Measurements from ENCODE around the gene DPEP2.
A peak's percentile ranks its signal among the peaks of the same experiment; 100 is the strongest.
"Not testable (repeated sequence)": the region's sequence is repeated elsewhere in the genome, so short reads cannot be mapped to it uniquely, and the experiment has no call there.

Gene DPEP2

DNA sequence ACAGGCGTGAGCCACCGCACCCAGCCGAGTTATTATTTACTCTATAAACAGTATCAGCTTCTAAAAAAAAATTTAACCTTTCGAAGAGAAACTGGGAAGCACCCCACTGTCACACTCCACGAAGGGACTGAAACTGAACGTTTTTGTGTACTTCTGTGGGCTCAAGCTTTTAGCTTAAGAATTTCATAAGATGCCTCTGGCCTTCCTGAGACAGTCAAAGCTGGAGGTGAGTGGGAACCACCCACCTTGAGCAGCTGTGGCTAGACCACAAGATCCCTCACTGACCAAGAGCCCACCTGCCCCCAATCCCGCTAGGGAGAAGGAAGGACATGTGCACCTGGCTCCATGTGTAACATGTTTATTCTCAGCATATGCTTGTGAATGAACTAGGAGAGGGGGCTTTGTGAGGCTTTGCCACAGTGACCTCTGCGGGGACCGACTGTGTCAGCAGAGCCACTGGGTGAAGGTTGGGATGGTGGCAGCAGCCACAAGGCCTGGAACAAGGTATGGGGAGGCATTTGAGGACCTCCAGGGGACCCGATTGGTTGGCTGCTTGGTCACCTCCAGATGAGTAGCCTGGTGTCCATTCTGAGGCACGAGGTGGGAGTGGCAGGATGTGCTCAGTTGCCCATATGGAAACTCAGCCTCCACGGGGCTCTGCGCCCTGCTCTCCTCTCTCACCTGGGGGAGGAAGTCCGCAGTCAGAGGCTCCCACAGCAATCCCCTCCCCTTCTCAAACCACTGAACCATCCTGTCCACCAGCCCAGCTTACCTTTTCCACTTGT, 23.8 kb downstream of the DPEP2 start:
- no peak overlapping the region for H3K27ac ChIP-seq (ENCODE audit: low read depth, low read length, severe bottlenecking)
- WGBS, 2 experiments (ENCODE audit: insufficient coverage in 2 of 2): 90% methylated on average over 11 to 12 of the region's 14 CpGs
- no peaks in the 10 kb centered on the region for H3K9me3 ChIP-seq (ENCODE audit: control insufficient read depth, low read length)
- no peaks in the 10 kb centered on the region for H3K4me1 ChIP-seq (ENCODE audit: control insufficient read depth, insufficient read depth, low read length, poor library complexity, severe bottlenecking)
- no peak overlapping the region for H3K4me3 ChIP-seq (ENCODE audit: extremely low read depth, insufficient read depth, low read length, poor library complexity, severe bottlenecking)
- no peaks in the 10 kb centered on the region for H3K36me3 ChIP-seq (ENCODE audit: control insufficient read depth, insufficient read depth, low read length)

DNA sequence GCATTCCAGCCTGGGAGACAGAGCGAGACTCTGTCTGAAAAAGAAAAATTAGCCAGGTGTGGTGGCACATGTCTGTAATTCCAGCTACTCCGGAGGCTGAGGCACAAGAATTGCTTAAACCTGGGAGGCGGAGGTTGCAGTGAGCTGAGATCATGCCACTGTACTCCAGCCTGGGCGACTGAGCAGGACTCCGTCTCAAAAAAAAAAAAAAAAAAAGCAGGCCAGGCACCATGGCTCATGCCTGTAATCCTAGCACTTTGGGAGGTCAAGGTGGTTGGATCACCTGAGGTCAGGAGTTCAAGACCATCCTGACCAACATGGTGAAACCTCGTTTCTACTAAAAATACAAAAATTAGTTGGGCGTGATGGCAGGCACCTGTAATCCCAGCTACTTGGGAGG, 27.0 kb downstream of the DPEP2 start:
- H3K4me3 ChIP-seq (ENCODE audit: extremely low read depth, insufficient read depth, low read length, poor library complexity, severe bottlenecking); H3K4me1 ChIP-seq (ENCODE audit: control insufficient read depth, insufficient read depth, low read length, poor library complexity, severe bottlenecking); H3K9me3 ChIP-seq (ENCODE audit: control insufficient read depth, low read length); H3K36me3 ChIP-seq (ENCODE audit: control insufficient read depth, insufficient read depth, low read length); H3K27ac ChIP-seq (ENCODE audit: low read depth, low read length, severe bottlenecking): not testable (repeated sequence)
- 84 to 90% methylated on average over 3 to 5 of the region's 7 CpGs for WGBS, 2 experiments (ENCODE audit: insufficient coverage in 2 of 2)

DNA sequence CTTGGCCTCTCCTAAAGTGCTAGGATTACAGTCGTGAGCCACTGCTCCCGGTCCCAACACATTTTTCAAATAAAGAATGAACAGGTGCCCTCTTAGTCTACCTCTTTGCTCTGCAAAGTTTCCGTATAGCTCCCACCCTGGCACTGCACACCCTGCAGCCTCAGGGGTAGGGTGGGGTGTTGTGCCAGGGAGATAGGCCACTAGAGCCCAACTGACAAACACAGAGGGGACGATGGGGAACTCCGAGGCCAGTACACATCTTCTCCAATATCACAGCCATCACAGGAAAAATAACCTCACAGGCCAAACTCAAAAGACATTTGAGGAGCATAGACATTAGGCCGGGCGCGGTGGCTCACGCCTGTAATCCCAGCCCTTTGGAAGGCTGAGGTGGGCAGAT, 28.2 kb downstream of the DPEP2 start:
- 96 to 100% methylated on average over 7 to 8 of the region's 9 CpGs for whole genome bisulfite sequencing, 2 experiments (ENCODE audit: insufficient coverage in 2 of 2)
- H3K27ac ChIP-seq (ENCODE audit: low read depth, low read length, severe bottlenecking): no peak overlapping the region

DNA sequence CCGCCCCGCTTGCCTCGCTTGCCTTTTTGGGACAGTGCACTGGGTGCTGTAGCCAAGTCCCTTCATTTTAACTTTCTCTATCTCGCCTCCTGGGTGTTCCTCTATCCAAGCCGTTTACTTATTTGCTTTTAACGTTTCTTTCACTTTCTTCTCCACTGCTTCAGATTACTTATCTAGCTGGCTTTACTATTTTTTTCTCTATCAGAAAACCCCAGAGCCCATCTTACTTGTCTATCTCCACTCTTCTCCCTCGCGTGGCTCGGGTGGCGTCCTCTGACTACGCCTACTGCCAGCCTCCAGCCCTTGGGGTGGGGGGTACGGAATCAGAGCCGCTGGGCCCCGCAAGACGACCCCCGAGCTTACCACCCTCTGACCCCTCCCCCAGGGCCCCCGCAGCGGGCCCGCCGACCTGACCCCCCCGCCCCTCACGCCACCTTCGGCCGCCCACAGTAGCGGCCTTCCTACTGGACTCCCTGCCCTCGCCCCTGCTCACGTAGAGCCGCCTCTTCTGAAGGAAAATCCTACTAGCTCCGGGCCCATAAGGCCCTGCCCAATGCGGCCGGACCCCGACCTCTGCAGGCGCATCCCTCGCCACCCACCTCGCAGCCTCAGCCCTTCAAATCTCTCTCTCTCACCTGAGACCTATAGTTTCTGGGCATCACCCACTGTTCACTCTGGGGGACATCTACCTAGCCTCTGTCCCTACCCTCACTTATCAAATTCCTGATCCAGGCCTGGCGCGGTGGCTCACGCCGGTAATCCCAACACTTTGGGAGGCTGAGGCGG, 29.8 kb downstream of the DPEP2 start:
- WGBS, 2 experiments (ENCODE audit: insufficient coverage in 2 of 2): 88 to 89% methylated on average over 17 to 30 of the region's 40 CpGs
- no peaks in the 10 kb centered on the region for H3K9me3 ChIP-seq (ENCODE audit: control insufficient read depth, low read length)
- H3K27ac ChIP-seq (ENCODE audit: low read depth, low read length, severe bottlenecking): no peak overlapping the region
- no peak overlapping the region for H3K4me3 ChIP-seq (ENCODE audit: extremely low read depth, insufficient read depth, low read length, poor library complexity, severe bottlenecking)
- peaks cover 17% of the 10 kb centered on the region for H3K4me1 ChIP-seq (ENCODE audit: control insufficient read depth, insufficient read depth, low read length, poor library complexity, severe bottlenecking)
- peaks cover 20% of the 10 kb centered on the region for H3K36me3 ChIP-seq (ENCODE audit: control insufficient read depth, insufficient read depth, low read length)

More for the DNA sequence above, 28.2 kb downstream of the DPEP2 start:
- Histone ChIP-seq H3K4me3 (ENCODE audit: extremely low read depth, insufficient read depth, low read length, poor library complexity, severe bottlenecking) (no peak overlapping the region), H3K4me1 (ENCODE audit: control insufficient read depth, insufficient read depth, low read length, poor library complexity, severe bottlenecking) (peaks cover 11% of the 10 kb centered on the region), H3K36me3 (ENCODE audit: control insufficient read depth, insufficient read depth, low read length) (peaks cover 3% of the 10 kb centered on the region), H3K9me3 (ENCODE audit: control insufficient read depth, low read length) (no peaks in the 10 kb centered on the region)

DNA sequence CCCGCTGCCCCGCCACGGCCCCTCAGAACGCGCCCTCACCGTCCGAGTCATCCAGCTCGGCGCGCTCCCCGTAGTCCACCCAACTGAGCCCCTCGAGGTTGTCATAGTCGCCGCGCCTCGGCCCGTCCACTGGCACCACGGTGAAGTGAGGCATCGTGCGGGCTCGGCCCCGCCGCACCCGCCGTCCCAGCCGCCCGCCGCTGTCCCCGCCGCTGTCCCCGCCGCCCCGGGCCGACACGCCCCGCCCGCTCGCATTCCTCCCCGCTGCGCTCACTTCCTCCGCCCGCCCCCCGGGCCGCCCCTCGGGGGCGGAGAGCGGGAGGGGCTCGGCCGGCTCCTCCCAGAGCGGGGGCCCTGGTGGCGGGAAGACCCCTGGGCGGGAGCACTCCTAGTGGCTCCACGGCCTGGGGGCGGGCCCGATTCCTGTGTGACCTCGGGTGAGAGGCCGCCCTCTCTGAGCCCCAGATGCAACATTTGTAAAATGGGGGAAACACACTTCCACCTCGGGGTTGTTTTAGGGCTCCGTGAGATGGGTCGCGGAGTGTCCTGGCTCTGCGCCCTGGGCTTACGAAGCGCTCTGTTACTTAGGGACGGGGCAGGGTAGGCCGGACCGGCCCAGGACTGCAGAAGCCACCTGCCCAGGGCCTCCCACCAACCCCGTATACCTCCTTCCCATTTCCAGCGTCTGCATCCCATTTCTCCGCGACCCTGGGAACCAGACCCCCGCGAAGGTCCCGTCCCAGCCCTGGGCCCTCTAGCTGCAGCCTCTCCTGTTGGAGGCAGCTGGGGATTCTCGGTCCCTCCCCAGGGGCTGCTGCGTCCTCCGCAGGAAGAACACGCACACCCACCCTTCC, 30.7 kb downstream of the DPEP2 start, which contains the start of gene SLC12A4:
Gene SLC12A4, minus strand, starts transcription at position 238 of the 854 bp plus-strand sequence. Its CDS starts 84 bp downstream, at position 154.
- peaks cover 17% of the 10 kb centered on the region for H3K4me1 ChIP-seq (ENCODE audit: control insufficient read depth, insufficient read depth, low read length, poor library complexity, severe bottlenecking)
- peak within 1 kb of the TSS; percentile 87 for H3K27ac ChIP-seq (ENCODE audit: low read depth, low read length, severe bottlenecking)
- H3K9me3 ChIP-seq (ENCODE audit: control insufficient read depth, low read length): no peaks in the 10 kb centered on the region
- peaks cover 28% of the 10 kb centered on the region for H3K36me3 ChIP-seq (ENCODE audit: control insufficient read depth, insufficient read depth, low read length)
- H3K4me3 ChIP-seq (ENCODE audit: extremely low read depth, insufficient read depth, low read length, poor library complexity, severe bottlenecking): peak within 1 kb of the TSS; percentile 84
- 22 to 38% methylated on average over 37 to 75 of the region's 78 CpGs for WGBS, 2 experiments (ENCODE audit: insufficient coverage in 2 of 2)

DNA sequence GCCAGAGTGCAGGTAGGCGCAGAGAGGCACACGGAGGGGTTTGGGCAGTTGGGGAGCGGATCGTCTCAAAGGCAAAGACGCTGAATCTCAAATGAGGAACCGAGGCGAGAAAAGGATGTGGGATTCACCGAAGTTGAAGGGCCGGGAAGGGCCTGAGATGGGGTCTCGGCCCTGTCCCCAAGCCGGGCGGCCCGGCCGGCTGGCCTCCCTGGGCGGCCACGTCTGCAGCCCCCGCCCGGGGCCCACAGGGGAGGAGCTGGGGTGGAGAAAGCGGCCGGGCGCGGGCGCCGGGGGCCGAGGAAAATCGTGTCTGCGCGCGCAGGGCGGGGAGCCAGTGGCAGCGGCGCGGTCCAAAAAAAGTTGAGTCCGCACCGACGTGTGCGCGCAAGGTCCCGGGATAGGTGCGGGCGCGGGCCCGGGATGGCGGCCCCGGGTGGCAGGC, 31.3 kb downstream of the DPEP2 start:
- Histone ChIP-seq H3K4me3 (ENCODE audit: extremely low read depth, insufficient read depth, low read length, poor library complexity, severe bottlenecking) (peak overlapping the region; percentile 84), H3K27ac (ENCODE audit: low read depth, low read length, severe bottlenecking) (peak overlapping the region; percentile 87), H3K36me3 (ENCODE audit: control insufficient read depth, insufficient read depth, low read length) (peaks cover 34% of the 10 kb centered on the region), H3K9me3 (ENCODE audit: control insufficient read depth, low read length) (no peaks in the 10 kb centered on the region), H3K4me1 (ENCODE audit: control insufficient read depth, insufficient read depth, low read length, poor library complexity, severe bottlenecking) (peaks cover 17% of the 10 kb centered on the region)
- 1 to 2% methylated on average over 30 to 40 of the region's 45 CpGs for WGBS, 2 experiments (ENCODE audit: insufficient coverage in 2 of 2)

DNA sequence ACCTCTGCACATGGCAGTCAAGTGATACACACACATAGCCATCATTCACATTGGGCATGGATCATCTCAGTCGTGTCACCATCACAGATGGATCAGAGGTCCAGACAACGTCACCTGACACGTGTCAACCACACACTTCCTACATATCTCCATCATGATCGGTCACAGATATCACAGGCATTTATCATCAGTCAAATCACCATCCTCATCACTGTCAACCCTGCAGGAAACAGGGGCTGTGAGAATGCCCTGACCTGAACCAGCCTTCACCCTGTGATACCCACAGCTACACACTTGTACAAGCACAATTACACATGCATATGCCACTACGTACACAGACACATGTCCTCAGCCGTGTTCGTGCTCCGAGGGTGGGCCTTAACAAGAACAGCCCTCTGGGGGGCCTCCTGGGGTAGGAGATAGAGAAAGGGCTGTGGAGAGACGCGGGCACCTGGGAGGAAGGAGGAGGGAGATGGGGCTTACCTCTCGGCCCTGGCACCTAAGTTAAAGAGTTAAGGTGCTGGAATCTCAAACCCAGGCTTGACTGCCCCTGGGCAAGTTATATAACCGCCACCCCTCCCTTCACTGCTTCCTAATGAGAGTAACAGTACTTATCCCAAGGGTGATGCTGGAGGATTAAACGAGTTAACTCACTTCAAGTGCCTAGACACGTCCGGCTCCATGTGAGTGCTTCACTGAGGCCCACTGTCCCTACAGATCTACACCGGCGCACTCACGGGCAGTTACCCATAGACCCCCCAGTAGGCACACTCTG, 31.9 kb downstream of the DPEP2 start:
- Histone ChIP-seq H3K9me3 (ENCODE audit: control insufficient read depth, low read length) (no peaks in the 10 kb centered on the region), H3K4me3 (ENCODE audit: extremely low read depth, insufficient read depth, low read length, poor library complexity, severe bottlenecking) (peak overlapping the region; percentile 84), H3K36me3 (ENCODE audit: control insufficient read depth, insufficient read depth, low read length) (peaks cover 40% of the 10 kb centered on the region), H3K27ac (ENCODE audit: low read depth, low read length, severe bottlenecking) (peak overlapping the region; percentile 87), H3K4me1 (ENCODE audit: control insufficient read depth, insufficient read depth, low read length, poor library complexity, severe bottlenecking) (peaks cover 17% of the 10 kb centered on the region)
- WGBS, 2 experiments (ENCODE audit: insufficient coverage in 2 of 2): 44 to 58% methylated on average over 7 to 14 of the region's 18 CpGs

DNA sequence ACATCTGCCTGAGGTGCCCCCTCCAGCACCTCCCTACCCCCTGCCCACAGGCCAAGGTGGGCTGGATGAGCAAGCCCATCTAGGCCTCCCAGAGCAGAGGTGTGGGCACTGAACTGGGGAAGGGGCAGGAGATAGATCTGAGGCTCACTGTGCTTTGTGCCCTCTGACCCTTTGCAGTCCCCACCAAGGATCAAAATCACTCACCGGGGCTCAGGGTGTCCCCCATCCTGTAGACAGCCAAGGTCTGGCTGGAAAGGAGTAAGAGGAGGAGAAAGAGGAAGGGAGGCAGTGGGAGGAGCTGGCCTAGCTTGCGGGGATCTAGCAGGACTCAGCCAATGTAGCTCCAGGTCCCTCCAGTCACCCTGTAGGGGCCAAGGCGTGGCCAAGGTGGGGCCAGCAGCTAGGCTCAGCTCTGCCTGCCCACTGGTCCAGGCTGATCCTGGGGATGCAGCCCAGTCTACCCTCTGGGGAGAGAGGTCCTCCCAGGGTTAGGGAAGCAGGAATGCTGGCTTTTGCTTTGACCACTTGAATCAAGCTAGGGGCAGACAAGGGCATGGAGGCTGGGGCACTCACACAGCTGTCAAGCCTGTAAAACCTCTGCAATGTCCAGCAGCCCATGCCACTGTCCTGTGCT, 32.6 kb downstream of the DPEP2 start:
- peak overlapping the region; percentile 84 for H3K4me3 ChIP-seq (ENCODE audit: extremely low read depth, insufficient read depth, low read length, poor library complexity, severe bottlenecking)
- peaks cover 47% of the 10 kb centered on the region for H3K36me3 ChIP-seq (ENCODE audit: control insufficient read depth, insufficient read depth, low read length)
- peaks cover 19% of the 10 kb centered on the region for H3K4me1 ChIP-seq (ENCODE audit: control insufficient read depth, insufficient read depth, low read length, poor library complexity, severe bottlenecking)
- H3K27ac ChIP-seq (ENCODE audit: low read depth, low read length, severe bottlenecking): peak overlapping the region; percentile 73
- no peaks in the 10 kb centered on the region for H3K9me3 ChIP-seq (ENCODE audit: control insufficient read depth, low read length)
- 69 to 88% methylated on average over 2 to 3 of the region's 3 CpGs for WGBS, 2 experiments (ENCODE audit: insufficient coverage in 2 of 2)

DNA sequence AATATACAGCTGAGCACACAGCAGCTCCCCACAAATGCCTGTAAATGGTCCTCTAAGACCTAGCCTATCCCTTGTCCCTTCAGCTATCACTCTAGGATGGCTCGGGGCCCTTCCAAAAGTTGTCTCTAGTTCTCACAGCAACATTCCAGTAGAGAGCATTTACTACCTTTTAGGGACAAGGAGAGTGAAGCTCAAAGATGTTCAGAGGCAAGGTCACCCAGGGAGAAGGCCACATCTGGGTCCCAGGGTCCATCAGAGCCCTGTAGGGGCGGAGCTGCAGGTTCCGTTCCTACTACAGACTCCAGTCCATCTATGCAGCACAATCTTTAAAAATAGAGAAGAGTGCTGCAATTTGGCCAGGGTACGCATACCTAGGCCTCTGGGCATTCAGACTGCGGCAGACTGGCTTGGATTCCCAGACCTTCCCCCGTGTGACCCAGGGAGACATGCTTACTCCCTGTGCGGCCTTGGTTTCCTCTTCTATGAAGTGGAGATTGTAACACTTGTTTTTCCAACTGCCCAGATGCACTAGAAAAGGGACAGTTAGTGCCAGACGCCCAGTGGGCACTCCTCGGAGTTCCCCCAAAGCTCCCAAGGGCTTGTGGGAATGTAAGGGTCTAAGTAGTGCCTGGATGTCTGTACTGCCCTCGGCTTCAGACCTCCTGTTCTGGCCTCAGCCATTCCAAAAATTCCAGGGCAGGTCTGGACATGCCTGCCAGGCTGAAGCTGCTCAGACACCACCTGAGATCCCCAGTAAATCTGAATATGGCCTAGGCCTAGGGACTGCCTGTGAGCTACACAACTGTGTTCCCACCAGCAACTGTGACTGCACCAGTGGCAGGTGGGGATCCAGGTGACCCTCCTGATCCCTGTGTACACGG, 33.4 kb downstream of the DPEP2 start:
- Histone ChIP-seq H3K9me3 (ENCODE audit: control insufficient read depth, low read length) (no peaks in the 10 kb centered on the region), H3K27ac (ENCODE audit: low read depth, low read length, severe bottlenecking) (peak overlapping the region; percentile 73), H3K36me3 (ENCODE audit: control insufficient read depth, insufficient read depth, low read length) (peaks cover 55% of the 10 kb centered on the region), H3K4me1 (ENCODE audit: control insufficient read depth, insufficient read depth, low read length, poor library complexity, severe bottlenecking) (peaks cover 20% of the 10 kb centered on the region), H3K4me3 (ENCODE audit: extremely low read depth, insufficient read depth, low read length, poor library complexity, severe bottlenecking) (peak overlapping the region; percentile 84)
- WGBS, 2 experiments (ENCODE audit: insufficient coverage in 2 of 2): 92 to 93% methylated on average over 9 to 10 of the region's 11 CpGs

All from mesodermal cell (in vitro differentiated cells).